GM12875 (cell line): ENCODE measurements around the gene ASPG.

Experiments used
- H3K4me3 ChIP-seq: one replicate; pipeline ENCODE4 v1.5.1; 2011; ENCODE audit warnings: low read depth, low read length, control low read depth
- TF ChIP-seq, protein P1 (sequence below): IDR thresholded peaks from 2 replicates; pipeline ENCODE4 v1.5.1; 2011; ENCODE audit warnings: low read depth, mild to moderate bottlenecking, control low read depth, inconsistent platforms, low read length, moderate library complexity, borderline replicate concordance; ENCODE audit not compliant: insufficient read depth

The ASPG gene

DNA sequence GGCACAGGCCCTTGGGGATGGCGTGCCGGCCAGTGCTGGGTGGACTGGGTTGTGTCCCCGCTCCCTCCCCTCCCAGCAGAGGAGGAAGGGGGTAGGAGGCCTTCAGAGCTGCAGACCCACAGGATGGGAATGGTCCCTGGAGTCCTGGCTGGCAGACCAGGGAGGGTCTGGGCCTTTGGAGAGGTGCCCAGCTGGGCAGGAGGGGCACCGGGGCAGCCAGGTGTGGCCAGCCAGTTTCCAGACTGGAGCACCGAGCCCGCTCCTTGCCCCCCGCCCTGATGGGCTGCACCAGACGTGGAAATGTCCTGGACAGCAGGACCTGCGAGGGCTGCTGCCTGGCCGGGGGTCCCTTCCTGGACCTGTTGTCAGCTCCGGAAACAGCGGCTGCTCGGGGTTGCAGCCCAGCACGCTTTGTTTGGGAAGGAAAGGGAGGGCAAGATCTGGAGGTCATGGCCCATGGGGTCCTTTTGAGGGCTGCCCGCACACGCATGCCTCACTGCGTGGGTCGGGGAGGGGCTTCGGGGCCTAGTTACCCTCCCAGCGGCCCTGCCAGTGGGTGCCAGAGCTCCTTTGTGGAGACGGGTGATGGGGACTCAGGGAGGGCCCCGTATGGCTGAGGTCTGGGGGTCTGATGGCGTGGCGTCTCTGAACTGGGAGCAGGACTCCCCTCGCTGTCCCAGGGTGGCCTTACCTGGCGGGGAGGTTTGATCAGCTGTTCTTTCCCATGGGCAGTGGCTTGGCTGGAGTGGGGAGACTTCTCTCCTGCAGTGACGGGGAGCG lies 62.0 kb downstream of the ASPG start:
- TF ChIP-seq, protein P1, sequence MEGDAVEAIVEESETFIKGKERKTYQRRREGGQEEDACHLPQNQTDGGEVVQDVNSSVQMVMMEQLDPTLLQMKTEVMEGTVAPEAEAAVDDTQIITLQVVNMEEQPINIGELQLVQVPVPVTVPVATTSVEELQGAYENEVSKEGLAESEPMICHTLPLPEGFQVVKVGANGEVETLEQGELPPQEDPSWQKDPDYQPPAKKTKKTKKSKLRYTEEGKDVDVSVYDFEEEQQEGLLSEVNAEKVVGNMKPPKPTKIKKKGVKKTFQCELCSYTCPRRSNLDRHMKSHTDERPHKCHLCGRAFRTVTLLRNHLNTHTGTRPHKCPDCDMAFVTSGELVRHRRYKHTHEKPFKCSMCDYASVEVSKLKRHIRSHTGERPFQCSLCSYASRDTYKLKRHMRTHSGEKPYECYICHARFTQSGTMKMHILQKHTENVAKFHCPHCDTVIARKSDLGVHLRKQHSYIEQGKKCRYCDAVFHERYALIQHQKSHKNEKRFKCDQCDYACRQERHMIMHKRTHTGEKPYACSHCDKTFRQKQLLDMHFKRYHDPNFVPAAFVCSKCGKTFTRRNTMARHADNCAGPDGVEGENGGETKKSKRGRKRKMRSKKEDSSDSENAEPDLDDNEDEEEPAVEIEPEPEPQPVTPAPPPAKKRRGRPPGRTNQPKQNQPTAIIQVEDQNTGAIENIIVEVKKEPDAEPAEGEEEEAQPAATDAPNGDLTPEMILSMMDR, result no peak
- H3K4me3 ChIP-seq, result no peak overlapping the region

DNA sequence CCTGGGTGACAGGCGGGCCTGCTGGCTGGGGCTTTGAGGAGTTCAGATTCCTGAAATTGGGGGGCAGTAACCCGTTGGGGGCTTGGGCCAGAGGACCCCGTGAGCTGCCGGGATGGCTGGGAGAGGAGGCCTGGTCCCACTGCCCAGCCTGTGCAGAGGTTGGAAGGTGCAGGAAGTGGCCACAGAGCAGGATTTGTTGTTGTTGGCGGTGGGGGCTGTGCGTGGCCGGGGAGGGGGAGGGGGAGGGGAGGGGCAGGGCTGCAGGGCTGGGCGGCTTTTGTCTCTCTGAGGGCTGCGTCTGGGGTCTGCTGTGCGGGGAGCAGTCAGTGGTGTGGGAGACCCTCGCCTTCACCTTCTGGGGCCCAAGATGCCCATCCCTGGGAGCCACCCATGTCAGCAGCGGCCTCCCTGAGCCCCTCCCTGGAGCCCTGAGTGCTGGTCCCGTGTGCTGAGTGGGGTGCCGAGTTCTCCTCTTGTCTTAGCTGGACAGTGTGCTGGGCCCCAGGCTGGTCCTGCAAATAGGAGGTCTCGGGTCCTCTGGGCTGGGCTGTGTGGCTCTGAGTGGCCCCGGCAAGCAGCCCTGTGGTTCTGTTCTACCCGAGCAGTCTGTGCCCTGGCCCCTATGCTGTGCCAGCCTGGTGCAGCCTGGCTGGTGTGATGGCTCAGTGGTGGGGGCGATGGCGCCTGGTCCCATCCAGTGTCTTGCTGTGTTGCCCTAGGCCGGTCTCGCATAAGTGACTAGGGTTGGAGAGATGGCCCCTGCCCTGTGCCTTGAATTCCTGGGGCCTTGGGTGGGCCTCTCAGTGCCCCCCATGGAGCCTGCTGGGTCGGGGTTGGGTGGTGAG lies 63.2 kb downstream of the ASPG start:
- H3K4me3 ChIP-seq, result no peak overlapping the region
- TF ChIP-seq, protein P1, result no peak

DNA sequence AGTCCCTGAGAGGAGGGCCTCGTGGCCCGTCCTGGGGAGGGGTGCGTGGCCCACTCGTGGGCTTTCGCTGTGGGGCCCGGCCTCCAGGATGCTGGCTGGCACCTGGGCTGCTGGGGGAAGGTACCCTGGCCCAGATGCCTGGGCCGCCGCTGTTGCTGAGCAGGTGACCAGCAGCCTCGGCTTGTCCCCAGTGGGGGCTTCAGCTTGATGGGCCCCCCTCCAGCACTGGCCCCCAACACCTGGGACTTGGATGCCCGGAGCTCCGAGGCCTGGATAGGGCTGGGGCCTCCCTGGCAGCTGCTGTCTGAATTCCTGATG lies 63.7 kb downstream of the ASPG start:
- no peak overlapping the region for H3K4me3 ChIP-seq
- TF ChIP-seq, protein P1, result no peak

DNA sequence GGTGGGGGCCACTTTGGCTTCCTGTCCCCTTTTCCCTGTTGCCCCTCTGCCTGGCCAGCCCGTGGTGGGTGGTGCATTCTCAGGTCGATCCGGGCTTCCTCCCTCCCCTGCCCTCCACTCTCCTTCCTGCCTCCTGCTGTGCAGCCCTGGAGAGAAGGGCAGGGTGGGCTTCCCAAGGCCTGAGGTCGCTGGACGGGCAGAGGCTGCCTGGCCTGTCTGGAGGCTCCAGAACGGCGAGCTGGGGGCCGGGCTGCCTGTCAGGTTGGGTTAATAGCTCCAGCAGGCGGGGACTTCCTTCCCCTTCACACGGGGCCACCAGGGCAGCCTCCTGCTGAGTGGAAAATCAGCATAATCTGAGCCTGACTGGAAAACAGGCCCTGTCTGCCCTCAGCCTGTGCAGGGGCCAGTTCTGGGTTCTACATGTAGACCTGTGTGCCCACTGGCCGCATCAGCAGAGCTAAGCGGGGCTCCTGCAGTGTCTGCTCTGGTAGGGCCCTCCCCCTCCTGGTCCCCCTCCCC lies 64.2 kb downstream of the ASPG start:
- H3K4me3 ChIP-seq, result no peak overlapping the region
- TF ChIP-seq, protein P1, result no peak

DNA sequence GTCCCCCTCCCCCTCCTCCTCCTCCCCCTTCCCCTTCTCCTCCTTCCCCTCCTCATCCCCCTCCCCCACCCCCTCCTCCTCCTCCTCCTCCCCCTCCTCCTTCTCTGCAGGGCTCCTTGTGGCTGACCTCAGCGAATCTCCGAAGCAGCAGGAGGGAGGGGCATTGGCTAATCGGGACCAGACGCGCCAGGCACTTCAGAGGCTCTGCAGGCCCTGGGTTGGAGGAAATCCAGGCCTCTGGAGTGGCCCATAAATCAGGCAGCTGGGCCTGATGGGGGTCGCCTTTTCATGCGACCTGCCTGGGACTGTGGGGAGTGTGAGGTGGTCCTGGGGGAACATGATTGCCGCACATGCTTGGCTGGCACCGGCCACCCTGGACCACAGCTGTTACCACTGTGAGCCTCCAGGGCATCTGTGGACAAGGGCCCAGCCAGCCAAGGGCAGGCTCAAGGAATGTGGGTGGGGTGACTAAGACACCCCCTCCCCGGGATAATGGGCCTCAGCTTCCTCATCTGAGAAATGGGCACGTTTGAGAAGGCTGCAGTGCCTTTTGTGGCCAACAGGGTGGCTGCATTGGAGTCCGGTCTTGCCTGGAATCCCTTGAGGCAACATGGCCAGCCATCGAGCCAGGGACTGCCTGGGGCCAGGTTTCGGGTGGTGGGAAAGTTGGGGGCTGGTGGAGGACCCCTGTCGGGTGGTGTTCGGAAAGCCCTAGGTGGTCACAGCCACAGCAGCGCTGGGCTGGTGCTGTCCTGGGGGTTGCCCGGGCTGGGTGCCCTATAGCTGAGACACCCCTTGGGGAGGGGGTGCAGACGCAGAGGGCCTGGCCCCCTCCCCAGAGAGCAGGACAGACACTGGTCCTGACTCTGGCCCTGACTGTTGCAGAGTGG lies 64.9 kb downstream of the ASPG start:
- TF ChIP-seq, protein P1, result peak; percentile 71; the same call in 1 of the 2 replicates
- no peak overlapping the region for H3K4me3 ChIP-seq

DNA sequence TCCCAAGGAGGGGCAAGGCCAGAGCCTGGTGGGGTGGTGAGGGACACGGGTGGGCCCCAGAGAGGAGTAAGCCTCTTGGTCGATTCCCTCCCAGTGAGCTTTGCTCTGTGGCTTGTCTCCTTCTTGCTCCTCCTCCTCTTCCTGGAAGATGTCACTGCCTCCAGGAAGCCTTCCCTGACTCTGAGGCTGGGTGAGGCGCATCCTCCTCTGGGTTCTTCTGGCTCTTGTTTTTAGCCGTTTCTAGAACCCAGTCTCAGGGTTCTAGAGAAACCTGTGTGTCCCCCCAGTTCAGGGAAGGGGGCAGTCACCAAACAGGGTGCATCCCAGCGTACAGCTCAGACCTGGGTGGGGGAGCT lies 65.5 kb downstream of the ASPG start:
- TF ChIP-seq, protein P1, result no peak

More for the DNA sequence above, 65.5 kb downstream of the ASPG start:
- no peak overlapping the region for H3K4me3 ChIP-seq
